ENCODE results near the gene PEMT.

PEMT gene

GRCh38 chr17:17496189-17497064 is 95.1 kb downstream of the PEMT start, which contains the start of gene RASD1 (continued):
- TF ChIP-seq ZNF398 (tag by site-specific recombination; IDR thresholded peaks at IDR 0.05), result no peak
- no peak for TF ChIP-seq ZNF510 (tag by site-specific recombination; IDR thresholded peaks at IDR 0.05; ENCODE audit: insufficient replicate concordance)
- peak; percentile 93 for TF ChIP-seq GLIS2 (tag by site-specific recombination; IDR thresholded peaks at IDR 0.05)
- 0 out of 2 replicates have a peak, but pooled peaks have one; percentile 7 for TF ChIP-seq SP2 (tag by site-specific recombination; IDR thresholded peaks at IDR 0.05)
- no peak for TF ChIP-seq MZF1 (tag by site-specific recombination; IDR thresholded peaks at IDR 0.05; ENCODE audit: borderline replicate concordance)
- TF ChIP-seq ZNF175 (tag by site-specific recombination; IDR thresholded peaks at IDR 0.05), result no peak
- no peak for TF ChIP-seq SETDB1 (IDR thresholded peaks at IDR 0.05; ENCODE audit: insufficient read length, low read length)
- TF ChIP-seq SALL2 (tag by site-specific recombination; IDR thresholded peaks at IDR 0.05; ENCODE audit: borderline replicate concordance), result no peak
- TF ChIP-seq ZNF266 (tag by site-specific recombination; IDR thresholded peaks at IDR 0.05; ENCODE audit: low read depth), result no peak
- no peak for TF ChIP-seq ZNF426 (tag by site-specific recombination; IDR thresholded peaks at IDR 0.05)
- TF ChIP-seq ZNF530 (tag by site-specific recombination; IDR thresholded peaks at IDR 0.05; ENCODE audit: low read depth), result no peak
- no peak for TF ChIP-seq ZNF776 (tag by site-specific recombination; IDR thresholded peaks at IDR 0.05; ENCODE audit: borderline replicate concordance)
- TF ChIP-seq ZNF549 (tag by site-specific recombination; IDR thresholded peaks at IDR 0.05), result no peak
- no peak for TF ChIP-seq ZNF37A (tag by site-specific recombination; IDR thresholded peaks at IDR 0.05)
- TF ChIP-seq ZNF274 (IDR thresholded peaks at IDR 0.05; ENCODE audit: low read length), result no peak
- TF ChIP-seq ZNF274 (tag by site-specific recombination; IDR thresholded peaks at IDR 0.05; ENCODE audit: borderline replicate concordance), result no peak
- TF ChIP-seq ZBTB21 (tag by site-specific recombination; IDR thresholded peaks at IDR 0.05), result no peak
- TF ChIP-seq IKZF3 (tag by site-specific recombination; IDR thresholded peaks at IDR 0.05), result peak; percentile 56
- peak; percentile 89 for TF ChIP-seq ZSCAN30 (tag by site-specific recombination; IDR thresholded peaks at IDR 0.05)
- TF ChIP-seq ZNF433 (tag by site-specific recombination; IDR thresholded peaks at IDR 0.05; ENCODE audit: low read depth), result no peak
- TF ChIP-seq OSR2 (tag by site-specific recombination; IDR thresholded peaks at IDR 0.05), result no peak
- no peak for TF ChIP-seq ZNF423 (tag by site-specific recombination; IDR thresholded peaks at IDR 0.05)
- no peak for TF ChIP-seq ZNF148 (tag by site-specific recombination; IDR thresholded peaks at IDR 0.05; ENCODE audit: borderline replicate concordance)
- peak; percentile 21; the same call in 1 of the 2 replicates for TF ChIP-seq ZNF513 (tag by site-specific recombination; IDR thresholded peaks at IDR 0.05)
- peak; percentile 33 for TF ChIP-seq GLIS1 (tag by site-specific recombination; IDR thresholded peaks at IDR 0.05)
- no peak for TF ChIP-seq ZNF311 (tag by site-specific recombination; IDR thresholded peaks at IDR 0.05; ENCODE audit: borderline replicate concordance)

All from HEK293 (cell line).